NCI-H187 treated with DMSO at 0.1 percent for 48 hours (cell line): ENCODE measurements around the gene WDFY2.
"Not testable (repeated sequence)": the region's sequence is repeated elsewhere in the genome, so short reads cannot be mapped to it uniquely, and the experiment has no call there.

Source experiments
- DNase-seq: peaks from one replicate; lab custom pipeline; 2025; lab: John Stamatoyannopoulos, UW

Gene WDFY2

GRCh38 chr13:51564252-51564651, 20.0 kb upstream of the WDFY2 start:
- no peak for DNase-seq

GRCh38 chr13:51564671-51565070, 19.6 kb upstream of the WDFY2 start:
- no peak for DNase-seq

DNA sequence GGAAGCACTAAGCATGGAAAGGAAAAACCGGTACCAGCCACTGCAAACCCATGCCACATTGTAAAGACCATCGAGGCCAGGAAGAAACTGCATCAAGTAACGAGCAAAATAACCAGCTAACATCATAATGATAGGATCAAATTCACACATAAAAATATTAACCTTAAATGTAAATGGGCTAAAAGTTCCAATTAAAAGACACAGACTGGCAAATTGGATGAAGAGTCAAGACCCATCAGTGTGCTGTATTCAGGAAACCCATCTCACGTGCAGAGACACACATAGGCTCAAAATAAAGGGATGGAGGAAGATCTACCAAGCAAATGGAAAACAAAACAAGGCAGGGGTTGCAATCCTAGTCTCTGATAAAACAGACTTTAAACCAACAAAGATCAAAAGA, 15.3 kb upstream of the WDFY2 start:
- not testable (repeated sequence) for DNase-seq

GRCh38 chr13:51576754-51577153, 7.5 kb upstream of the WDFY2 start:
- no peak for DNase-seq

DNA sequence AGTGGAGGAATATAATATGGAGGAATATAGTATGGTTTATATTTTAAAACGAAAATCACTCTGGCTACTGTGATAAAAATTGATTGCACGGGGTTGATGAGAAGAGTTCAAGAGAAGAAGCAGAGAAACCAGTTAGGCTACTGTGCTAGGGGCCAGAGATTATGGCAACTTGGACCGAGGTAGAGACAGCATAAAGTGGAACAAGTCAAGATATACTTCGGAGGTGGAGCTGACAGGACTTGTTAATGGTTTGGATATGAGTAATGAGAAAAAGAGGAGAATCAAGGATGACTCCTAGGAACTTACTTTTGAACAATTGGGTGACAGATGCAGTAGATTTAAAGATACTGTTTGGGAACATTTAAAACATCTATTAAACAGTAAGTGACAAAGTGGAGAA, 6.6 kb upstream of the WDFY2 start:
- DNase-seq = no peak

- no peak for DNase-seq
Observed at GRCh38 chr13:51579676-51580075, 4.6 kb upstream of the WDFY2 start.

- peak; percentile 16 for DNase-seq
Observed at GRCh38 chr13:51581148-51581820, 3.0 kb upstream of the WDFY2 start.

GRCh38 chr13:51583469-51583874, 790 bp upstream of the WDFY2 start:
- DNase-seq = no peak

GRCh38 chr13:51584731-51585672, 740 bp downstream of the WDFY2 start:
- peak; percentile 27 for DNase-seq

DNA sequence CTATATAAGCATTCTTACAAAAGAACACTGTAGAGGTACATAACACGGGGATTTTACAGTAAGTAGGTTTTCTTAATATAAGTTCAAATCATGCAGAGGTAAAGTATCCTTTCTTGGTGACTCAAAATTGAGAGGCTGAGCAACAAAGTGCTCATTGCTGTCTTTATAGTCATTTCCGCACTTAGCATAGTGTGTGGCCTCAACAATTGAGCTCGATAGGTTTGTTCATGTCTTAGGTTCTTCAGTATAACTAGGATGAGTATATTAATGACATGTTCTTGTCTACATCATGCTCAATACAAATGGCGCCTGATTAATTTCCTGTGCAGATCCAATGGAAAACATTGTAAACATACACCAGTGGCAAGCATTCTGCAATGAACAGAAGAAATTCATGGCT, 1.4 kb downstream of the WDFY2 start:
- no peak for DNase-seq

DNA sequence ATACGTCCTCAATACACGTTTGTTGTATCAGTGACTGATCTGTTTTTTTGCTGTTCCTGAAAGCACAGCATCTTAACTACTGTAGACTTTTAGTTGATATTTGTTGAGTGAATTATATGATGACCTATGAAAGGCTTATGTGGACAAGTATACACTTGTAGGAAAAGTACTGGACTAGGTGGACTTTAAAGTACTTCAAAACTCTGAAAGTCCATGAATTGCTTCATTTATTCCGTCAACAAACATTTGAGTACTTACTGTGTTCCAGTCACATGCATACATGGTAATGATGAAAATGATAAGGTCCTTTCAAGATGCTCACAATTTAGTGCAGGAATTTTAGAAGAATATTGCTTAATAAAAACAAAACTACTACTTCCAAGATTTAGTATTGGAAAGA, 3.1 kb downstream of the WDFY2 start:
- no peak for DNase-seq

DNA sequence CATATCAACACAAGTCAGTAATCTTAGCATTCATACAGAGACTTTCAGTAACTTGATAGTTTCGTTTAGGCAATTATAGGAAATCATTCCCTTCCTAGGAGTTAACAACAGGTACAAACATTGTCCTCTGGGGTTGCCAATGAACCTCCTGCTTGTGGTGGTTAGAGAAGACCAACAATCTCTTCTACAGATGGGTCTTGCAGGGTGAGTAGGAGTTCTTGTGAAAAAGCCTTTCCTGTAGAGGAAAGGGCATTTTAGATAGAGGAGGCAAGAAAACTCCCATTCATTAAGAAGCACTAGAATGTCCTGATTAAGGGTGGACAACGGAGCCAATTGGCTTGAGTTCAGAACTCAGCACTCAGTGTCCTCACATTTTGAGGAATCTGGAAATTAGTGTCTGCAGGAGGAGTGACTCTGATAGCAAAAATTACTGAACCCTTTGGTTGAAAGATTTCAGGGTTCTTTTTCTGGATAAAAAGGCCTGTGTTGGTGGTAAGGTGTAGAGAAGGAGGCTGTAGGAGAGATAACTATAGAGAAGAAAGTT, 4.2 kb downstream of the WDFY2 start:
- DNase-seq = no peak

DNA sequence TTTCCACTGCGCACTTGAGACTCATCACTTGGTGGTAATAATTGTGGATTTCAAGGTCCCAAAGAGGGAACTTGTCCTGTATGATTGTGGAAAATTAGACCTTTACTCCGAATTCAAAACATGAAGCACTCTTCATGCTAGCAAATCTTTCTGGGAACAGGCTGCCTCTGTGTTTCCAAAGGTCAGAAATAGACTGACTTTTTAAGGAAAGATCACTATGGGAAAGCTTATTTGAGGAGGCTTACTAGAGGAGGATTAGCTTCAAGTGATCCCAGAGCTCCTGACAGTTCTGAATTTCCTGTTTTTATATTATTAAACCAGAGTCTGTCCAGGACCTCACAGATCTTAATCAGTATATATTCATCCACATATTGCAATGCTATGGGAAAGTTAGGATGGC, 5.5 kb downstream of the WDFY2 start:
- no peak for DNase-seq

GRCh38 chr13:51590231-51590970, 6.1 kb downstream of the WDFY2 start:
- DNase-seq = no peak

DNA sequence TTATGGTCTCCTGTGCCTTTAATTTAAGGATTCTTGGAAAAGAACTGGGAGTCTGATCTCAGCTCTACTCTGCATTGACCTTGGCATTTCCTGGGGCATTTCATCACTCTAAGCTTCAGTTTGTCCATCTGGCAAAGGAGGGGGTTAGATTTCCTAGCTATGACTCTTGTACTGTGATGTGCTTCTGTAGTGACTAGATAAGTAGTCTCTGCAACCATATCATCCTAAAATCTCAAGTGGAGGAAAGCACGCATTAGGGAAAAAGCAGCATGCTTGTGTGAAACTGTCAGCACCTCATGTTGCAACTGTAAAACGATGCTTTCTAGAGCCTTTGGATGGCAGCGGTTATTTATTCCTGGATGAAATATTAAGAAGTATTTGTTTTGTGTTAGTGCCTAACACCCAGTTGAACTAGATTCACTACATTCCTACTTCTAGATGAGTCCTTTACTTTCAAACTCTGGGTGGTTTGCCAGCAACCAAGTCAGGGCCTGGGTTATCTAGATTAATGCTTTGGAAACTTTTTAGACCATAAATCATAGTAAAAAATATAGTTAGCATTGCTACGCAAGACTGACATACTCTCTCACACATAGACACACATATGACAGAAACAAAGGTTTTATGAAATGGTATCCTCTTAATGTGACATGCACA, 6.8 kb downstream of the WDFY2 start:
- DNase-seq = peak; percentile 33

DNA sequence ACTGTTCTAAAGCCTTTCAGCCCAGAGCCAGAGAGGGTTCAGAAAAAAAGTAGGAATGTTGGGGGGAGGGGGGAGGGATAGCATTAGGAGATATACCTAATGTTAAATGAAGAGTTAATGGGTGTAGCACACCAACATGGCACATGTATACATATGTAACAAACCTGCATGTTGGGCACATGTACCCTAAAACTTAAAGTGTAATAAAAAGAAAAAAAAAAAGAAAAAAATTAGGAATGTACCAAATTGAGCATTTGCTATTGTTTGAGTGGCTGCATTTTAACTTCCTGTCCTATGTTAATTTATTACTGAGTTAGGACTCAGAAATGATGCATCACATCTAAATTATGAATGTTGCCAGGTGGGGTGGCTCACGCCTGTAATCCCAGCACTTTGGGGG, 7.7 kb downstream of the WDFY2 start:
- DNase-seq = not testable (repeated sequence)

GRCh38 chr13:51594432-51594831, 10.2 kb downstream of the WDFY2 start:
- no peak for DNase-seq

DNA sequence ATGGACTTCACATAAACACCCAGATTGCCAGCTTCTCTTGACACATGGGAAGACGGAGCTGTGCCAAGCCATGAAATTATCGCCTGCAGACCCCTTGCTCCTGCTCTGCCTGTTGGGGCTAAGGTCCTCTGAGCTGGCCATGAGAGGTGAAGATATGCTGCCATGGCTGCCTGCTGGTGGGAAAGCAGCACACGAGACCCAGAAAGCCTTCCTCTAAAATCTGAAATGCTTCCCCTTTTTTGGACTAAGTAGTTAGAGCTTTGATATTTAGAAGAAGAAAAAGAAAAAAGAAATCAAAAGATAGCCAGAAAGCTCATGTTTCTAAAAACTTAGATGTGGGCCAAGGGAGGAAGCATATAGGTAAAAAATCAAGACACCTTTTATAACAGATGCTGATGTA, 11.2 kb downstream of the WDFY2 start:
- no peak for DNase-seq

GRCh38 chr13:51596541-51596940, 12.3 kb downstream of the WDFY2 start:
- DNase-seq = no peak

GRCh38 chr13:51599444-51600176, 15.3 kb downstream of the WDFY2 start:
- DNase-seq = no peak

GRCh38 chr13:51600703-51601102, 16.4 kb downstream of the WDFY2 start:
- no peak for DNase-seq
